Stomach (tissue), 4 donors: Measurements from ENCODE around the gene SSBP4.

ENCODE experiments used
- CTCF ChIP-seq, 7 experiments: fragments of 450-650 bp in 4 of 7; fragments of 200-600 bp in 3 of 7; sonication (generic) in 3 of 7; IDR thresholded peaks; one replicate each; pipeline ENCODE4 v1.5.1; 2016 to 2019; ENCODE audit warnings: antibody characterized with exemption in 7 of 7, control low read depth in 2 of 7, mild to moderate bottlenecking in 1 of 7
- EP300 ChIP-seq: sonication (generic); formaldehyde crosslinking; IDR thresholded peaks from one replicate; pipeline ENCODE4 v1.6.1; 2017; ENCODE audit warnings: antibody characterized with exemption
- POLR2A ChIP-seq, 4 donors: fragments of 450-650 bp; IDR thresholded peaks; one replicate each; pipeline ENCODE4 v1.6.1; 2016; ENCODE audit warnings: antibody characterized with exemption in 4 of 4, control low read depth in 2 of 4, mild to moderate bottlenecking in 1 of 4, moderate library complexity in 1 of 4

- TF ChIP-seq CTCF (IDR thresholded peaks at IDR 0.05) = no peak
- TF ChIP-seq POLR2A (IDR thresholded peaks at IDR 0.05) = no peak
- no peak for TF ChIP-seq EP300
Observed at GRCh38 chr19:18440415-18440877, 21.2 kb downstream of the SSBP4 start.
